AG04450 (cell line): ENCODE results near the gene B3GALT4. TPM values are rescaled to one million over a fixed set of nuclear protein-coding genes. Genes with fewer than 3 reads are reported as not detected.
A peak's percentile ranks its signal among the peaks of the same experiment; 100 is the strongest.

ENCODE experiments used
- CTCF ChIA-PET: fragments of 300-600, 350-600 bp; formaldehyde crosslinking; extraction: SDS; loops from one replicate; lab custom pipeline; 2022; ENCODE audit warnings: antibody characterized with exemption, inconsistent platforms; lab: Charles Lee
- POLR2A ChIA-PET: fragments of 350-600 bp; formaldehyde crosslinking; extraction: SDS; loops from one replicate; lab custom pipeline; 2021; ENCODE audit warnings: antibody characterized with exemption, inconsistent platforms; lab: Yijun Ruan, JAX
- DNase-seq: peaks from one replicate; pipeline ENCODE4 v3.0.0-alpha.2; 2011; ENCODE audit warnings: low read depth, low spot score
- H3K27ac ChIP-seq: one replicate; pipeline ENCODE4 v1.5.1; 2012; ENCODE audit warnings: low read depth, low read length, control low read depth
- H3K27me3 ChIP-seq: one replicate; pipeline ENCODE4 v1.6.0; 2012; ENCODE audit warnings: low read length; ENCODE audit not compliant: control insufficient read depth, insufficient read depth
- H3K4me3 ChIP-seq: 2 replicates; pipeline ENCODE4 v1.5.1; 2011; ENCODE audit warnings: mild to moderate bottlenecking, low read depth, low read length, control low read depth
- H3K9me3 ChIP-seq: 2 replicates; pipeline ENCODE4 v1.5.1; 2012; ENCODE audit warnings: low read length; ENCODE audit not compliant: control insufficient read depth, insufficient read depth
- polyA plus RNA-seq: library from polyadenylated mRNA; depleted of rRNA; stranded (reverse); fragments of >200 nt; gene quantifications from 2 replicates; pipeline ENCODE4 v1.2.3, GENCODE V29; 2011; rRNA removed
- TF ChIP-seq, protein P1 (sequence below): IDR thresholded peaks from 2 replicates; pipeline ENCODE4 v1.5.1; 2011; ENCODE audit warnings: low read depth, low read length, control low read depth, inconsistent platforms

B3GALT4 gene
- polyA plus RNA-seq, 1 experiment: 1.1 TPM

DNA sequence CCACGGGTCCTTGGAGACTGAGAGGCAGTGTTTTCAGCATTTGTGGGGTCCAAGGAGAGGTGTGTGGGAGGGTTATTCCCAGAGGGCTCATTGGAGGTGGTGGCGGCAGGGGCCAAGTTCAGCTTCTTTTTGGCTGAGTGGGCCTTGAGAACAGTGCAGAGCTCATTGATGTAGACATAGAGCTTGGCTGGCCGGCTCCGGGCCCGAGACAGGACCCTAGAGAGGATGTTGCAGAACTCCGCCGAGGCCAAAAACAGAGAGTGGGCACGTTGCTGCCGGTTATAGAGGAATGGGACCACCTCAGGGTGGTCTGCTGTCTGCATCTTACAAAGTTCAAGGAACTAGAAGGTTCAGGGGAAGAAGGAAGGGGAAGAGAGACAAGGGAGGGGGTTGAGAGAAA, 44.3 kb downstream of the B3GALT4 start:
- Histone ChIP-seq H3K27ac (peak overlapping the region; percentile 99), H3K4me3 (peak overlapping the region; percentile 78), H3K9me3 (no peaks in the 10 kb centered on the region), H3K27me3 (no peaks in the 10 kb centered on the region)
- POLR2A ChIA-PET: interaction anchor here (1.5 kb wide), 1 partner anchor 49 kb away, joined by 8 read pairs; the partner anchor contains the start of genes RPS18 and VPS52
- TF ChIP-seq, protein P1, sequence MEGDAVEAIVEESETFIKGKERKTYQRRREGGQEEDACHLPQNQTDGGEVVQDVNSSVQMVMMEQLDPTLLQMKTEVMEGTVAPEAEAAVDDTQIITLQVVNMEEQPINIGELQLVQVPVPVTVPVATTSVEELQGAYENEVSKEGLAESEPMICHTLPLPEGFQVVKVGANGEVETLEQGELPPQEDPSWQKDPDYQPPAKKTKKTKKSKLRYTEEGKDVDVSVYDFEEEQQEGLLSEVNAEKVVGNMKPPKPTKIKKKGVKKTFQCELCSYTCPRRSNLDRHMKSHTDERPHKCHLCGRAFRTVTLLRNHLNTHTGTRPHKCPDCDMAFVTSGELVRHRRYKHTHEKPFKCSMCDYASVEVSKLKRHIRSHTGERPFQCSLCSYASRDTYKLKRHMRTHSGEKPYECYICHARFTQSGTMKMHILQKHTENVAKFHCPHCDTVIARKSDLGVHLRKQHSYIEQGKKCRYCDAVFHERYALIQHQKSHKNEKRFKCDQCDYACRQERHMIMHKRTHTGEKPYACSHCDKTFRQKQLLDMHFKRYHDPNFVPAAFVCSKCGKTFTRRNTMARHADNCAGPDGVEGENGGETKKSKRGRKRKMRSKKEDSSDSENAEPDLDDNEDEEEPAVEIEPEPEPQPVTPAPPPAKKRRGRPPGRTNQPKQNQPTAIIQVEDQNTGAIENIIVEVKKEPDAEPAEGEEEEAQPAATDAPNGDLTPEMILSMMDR: no peak
- no peak for DNase-seq
- CTCF ChIA-PET: interaction anchor here (1.2 kb wide), 2 partner anchors 70 to 73 kb away, joined by 3 to 4 read pairs; no protein-coding TSS in a partner anchor

- CTCF ChIA-PET: no interaction called here
- POLR2A ChIA-PET: interaction anchor here (0.6 kb wide), 1 partner anchor 10 kb away, joined by 3 read pairs; no protein-coding TSS in a partner anchor
- H3K27ac ChIP-seq: peak overlapping the region; percentile 93
These were observed 46.7 kb downstream of the B3GALT4 start for GRCh38 chr6:33323623-33323948.

GRCh38 chr6:33324125-33324524, 47.2 kb downstream of the B3GALT4 start:
- H3K27ac ChIP-seq: no peak overlapping the region
- TF ChIP-seq, protein P1: no peak
- POLR2A ChIA-PET: no interaction called here
- H3K9me3 ChIP-seq: no peaks in the 10 kb centered on the region
- H3K27me3 ChIP-seq: peaks cover 3% of the 10 kb centered on the region
- CTCF ChIA-PET: interaction anchor here (0.6 to 3.2 kb wide), 2 partner anchors 67 to 254 kb away, joined by 4 to 15 read pairs; no protein-coding TSS in a partner anchor
- no peak overlapping the region for H3K4me3 ChIP-seq
- DNase-seq: no peak

More at GRCh38 chr6:33323623-33323948, 46.7 kb downstream of the B3GALT4 start:
- no peaks in the 10 kb centered on the region for H3K9me3 ChIP-seq
- peak overlapping the region; percentile 78 for H3K4me3 ChIP-seq
- TF ChIP-seq, protein P1: no peak
- no peaks in the 10 kb centered on the region for H3K27me3 ChIP-seq
- no peak for DNase-seq

Other genes starting within 250 kb of the B3GALT4 start
- gene HLA-DPA1, start 203.5 kb upstream of the B3GALT4 start, polyA plus RNA-seq: 0.10 and 0.15 TPM in 2 replicates
- 0.94 and 1.6 TPM in 2 replicates for gene HLA-DPB1, start 201.1 kb upstream of the B3GALT4 start, polyA plus RNA-seq
- gene COL11A2, start 84.7 kb upstream of the B3GALT4 start, polyA plus RNA-seq: 0.26 and 0.37 TPM in 2 replicates
- 38.5 and 44.1 TPM in 2 replicates for gene RXRB, start 76.5 kb upstream of the B3GALT4 start, polyA plus RNA-seq
- gene SLC39A7, start 76.3 kb upstream of the B3GALT4 start, polyA plus RNA-seq: 129 and 150 TPM in 2 replicates
- 4.9 and 5.7 TPM in 2 replicates for gene HSD17B8, start 72.5 kb upstream of the B3GALT4 start, polyA plus RNA-seq
- gene RING1, start 68.6 kb upstream of the B3GALT4 start, polyA plus RNA-seq: 23.8 and 26.8 TPM in 2 replicates
- 58.0 and 60.4 TPM in 2 replicates for gene VPS52, start 5.2 kb upstream of the B3GALT4 start, polyA plus RNA-seq
- 5,380 and 5,823 TPM in 2 replicates for gene RPS18, start 5.0 kb upstream of the B3GALT4 start, polyA plus RNA-seq
- 43.3 and 44.7 TPM in 2 replicates for gene WDR46, start 12.1 kb downstream of the B3GALT4 start, polyA plus RNA-seq
- gene PFDN6, start 12.5 kb downstream of the B3GALT4 start, polyA plus RNA-seq: 59.6 and 64.6 TPM in 2 replicates
- 21.9 and 25.0 TPM in 2 replicates for gene RGL2, start 21.8 kb downstream of the B3GALT4 start, polyA plus RNA-seq
- 29.3 and 37.9 TPM in 2 replicates for gene TAPBP, start 37.0 kb downstream of the B3GALT4 start, polyA plus RNA-seq
- gene ZBTB22, start 40.6 kb downstream of the B3GALT4 start, polyA plus RNA-seq: 8.4 and 11.8 TPM in 2 replicates
- gene DAXX, start 45.8 kb downstream of the B3GALT4 start, polyA plus RNA-seq: 69.7 and 75.6 TPM in 2 replicates
- gene KIFC1, start 114.7 kb downstream of the B3GALT4 start, polyA plus RNA-seq: 10.2 TPM in 2 replicates
- gene PHF1, start 133.9 kb downstream of the B3GALT4 start, polyA plus RNA-seq: 26.6 and 29.7 TPM in 2 replicates
- gene CUTA, start 141.0 kb downstream of the B3GALT4 start, polyA plus RNA-seq: 298 and 340 TPM in 2 replicates
- 5.3 and 6.5 TPM in 2 replicates for gene SYNGAP1, start 142.9 kb downstream of the B3GALT4 start, polyA plus RNA-seq
- 5.8 and 6.0 TPM in 2 replicates for gene ZBTB9, start 177.5 kb downstream of the B3GALT4 start, polyA plus RNA-seq